AG09319 (cell line): ENCODE measurements around the gene LTBP4.

Source experiments
- DNase-seq: peaks from one replicate; pipeline ENCODE4 v3.0.0-alpha.2; 2010; ENCODE audit warnings: low read depth; ENCODE audit errors: extremely low read depth
- TF ChIP-seq, protein P1 (sequence below): IDR thresholded peaks from 2 replicates; pipeline ENCODE4 v1.5.1; 2011; ENCODE audit warnings: low read depth, mild to moderate bottlenecking, inconsistent platforms, low read length, moderate library complexity

Gene LTBP4

DNA sequence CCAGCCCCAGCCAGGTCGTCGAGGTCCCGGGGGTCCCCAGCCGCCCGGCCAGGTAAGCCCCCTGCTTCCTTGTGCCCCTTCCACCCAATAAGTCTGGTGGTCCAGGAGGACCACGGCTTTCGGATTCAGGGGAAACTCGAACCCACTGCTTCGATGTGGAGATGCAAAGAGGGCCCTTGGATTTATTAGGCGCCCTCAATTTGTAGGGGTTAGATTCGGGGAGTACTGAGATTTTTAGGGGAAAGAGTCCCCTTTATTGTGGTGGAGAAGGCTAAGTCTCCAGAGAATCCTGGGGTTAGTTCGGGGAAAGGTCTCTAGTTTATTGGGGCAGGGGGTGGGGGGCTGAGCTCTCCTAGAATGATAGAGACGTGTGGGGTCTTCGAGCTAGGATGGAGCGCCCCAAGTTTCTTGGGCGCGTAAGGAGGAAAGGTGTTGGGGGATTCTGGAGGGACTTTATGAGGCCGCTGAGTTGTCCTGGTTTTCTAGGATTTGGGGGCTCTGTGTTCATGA is 3.8 kb upstream of the LTBP4 start:
- no peak for DNase-seq
- TF ChIP-seq, protein P1, sequence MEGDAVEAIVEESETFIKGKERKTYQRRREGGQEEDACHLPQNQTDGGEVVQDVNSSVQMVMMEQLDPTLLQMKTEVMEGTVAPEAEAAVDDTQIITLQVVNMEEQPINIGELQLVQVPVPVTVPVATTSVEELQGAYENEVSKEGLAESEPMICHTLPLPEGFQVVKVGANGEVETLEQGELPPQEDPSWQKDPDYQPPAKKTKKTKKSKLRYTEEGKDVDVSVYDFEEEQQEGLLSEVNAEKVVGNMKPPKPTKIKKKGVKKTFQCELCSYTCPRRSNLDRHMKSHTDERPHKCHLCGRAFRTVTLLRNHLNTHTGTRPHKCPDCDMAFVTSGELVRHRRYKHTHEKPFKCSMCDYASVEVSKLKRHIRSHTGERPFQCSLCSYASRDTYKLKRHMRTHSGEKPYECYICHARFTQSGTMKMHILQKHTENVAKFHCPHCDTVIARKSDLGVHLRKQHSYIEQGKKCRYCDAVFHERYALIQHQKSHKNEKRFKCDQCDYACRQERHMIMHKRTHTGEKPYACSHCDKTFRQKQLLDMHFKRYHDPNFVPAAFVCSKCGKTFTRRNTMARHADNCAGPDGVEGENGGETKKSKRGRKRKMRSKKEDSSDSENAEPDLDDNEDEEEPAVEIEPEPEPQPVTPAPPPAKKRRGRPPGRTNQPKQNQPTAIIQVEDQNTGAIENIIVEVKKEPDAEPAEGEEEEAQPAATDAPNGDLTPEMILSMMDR, result no peak

DNA sequence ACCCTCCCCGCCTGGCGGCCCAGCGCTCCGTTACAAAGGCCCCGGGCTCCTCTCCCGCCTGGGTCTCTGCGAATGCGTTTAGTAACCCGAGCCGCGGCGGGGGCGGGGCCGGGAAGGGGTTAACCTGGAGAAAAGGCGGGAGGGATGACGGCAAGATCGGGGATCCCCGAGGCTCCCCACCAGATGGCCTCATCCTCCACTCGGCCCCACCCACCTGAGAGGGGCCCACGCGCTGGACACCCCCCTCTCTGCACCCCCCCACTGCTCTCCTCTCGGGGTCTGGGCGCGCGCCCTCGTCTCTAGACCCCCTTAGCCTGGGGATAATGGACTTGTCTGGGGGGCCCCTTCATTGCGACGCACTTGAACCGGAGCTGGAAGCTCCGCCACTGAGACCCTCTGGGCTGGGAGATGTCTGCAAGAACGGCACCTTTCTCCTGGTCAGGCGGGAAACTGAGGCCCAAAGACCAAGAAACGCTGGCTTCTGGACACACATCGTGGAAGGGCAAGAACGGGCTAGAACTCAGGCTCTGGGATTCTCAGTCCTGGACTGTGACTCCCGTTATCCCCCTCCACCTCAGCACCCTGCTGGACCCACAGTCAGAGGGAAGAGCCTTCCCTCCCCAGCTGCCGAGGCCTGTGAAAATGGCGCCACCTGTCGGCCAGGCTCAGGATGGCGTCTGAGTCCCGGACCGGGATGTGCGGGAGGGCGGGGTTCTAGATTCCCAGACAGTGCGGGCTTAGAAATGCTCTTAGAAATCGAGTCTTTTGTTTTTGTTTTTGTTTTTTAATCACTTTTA is 2.9 kb upstream of the LTBP4 start:
- no peak for DNase-seq
- TF ChIP-seq, protein P1, result peak; percentile 98

DNA sequence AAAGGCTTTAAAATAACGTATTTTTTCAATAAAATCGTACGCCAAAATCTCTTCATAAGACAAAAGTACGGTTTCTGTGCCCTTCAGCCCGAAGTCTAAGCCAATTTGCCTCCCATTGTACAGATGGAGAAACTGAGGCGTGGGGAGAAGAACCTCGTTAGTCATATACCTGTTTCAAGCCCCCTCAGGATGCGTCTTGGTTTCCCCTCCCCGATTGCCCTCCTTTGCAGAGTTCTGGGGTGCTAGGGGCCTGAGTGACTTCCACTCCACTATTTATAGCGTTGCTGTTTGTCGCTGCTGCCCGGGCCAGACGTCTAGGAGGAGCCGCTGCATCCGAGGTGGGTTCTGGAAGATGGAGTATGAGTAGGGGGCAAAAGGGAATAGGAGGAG is 2.3 kb upstream of the LTBP4 start:
- TF ChIP-seq, protein P1, result no peak
- no peak for DNase-seq

DNA sequence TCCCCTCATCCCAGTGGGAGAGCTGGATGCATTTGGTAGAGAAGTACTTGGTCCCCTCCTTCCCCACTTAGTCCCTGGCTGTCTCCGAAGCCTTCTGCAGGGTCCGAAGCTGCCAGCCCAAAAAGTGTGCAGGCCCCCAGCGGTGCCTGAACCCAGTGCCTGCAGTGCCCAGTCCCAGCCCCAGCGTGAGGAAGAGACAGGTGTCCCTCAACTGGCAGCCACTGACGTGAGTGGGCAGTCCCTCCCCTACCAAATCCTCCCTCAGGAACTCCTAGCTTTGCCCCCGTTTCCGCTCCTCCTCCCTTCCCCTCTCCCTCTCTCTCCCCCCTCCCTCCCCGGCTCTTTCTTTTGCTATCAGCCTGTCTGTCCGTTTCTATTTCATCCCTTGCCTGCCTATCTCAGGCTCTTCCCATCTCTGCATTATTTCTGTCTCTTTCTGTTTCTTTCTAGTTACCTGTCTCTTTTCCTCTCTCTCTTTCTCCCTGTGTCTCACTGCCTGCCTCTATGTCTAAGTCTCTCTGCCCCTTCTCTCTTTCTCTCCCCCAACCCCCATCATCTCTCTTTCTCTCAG is 1.8 kb upstream of the LTBP4 start:
- no peak for DNase-seq
- TF ChIP-seq, protein P1, result no peak

DNA sequence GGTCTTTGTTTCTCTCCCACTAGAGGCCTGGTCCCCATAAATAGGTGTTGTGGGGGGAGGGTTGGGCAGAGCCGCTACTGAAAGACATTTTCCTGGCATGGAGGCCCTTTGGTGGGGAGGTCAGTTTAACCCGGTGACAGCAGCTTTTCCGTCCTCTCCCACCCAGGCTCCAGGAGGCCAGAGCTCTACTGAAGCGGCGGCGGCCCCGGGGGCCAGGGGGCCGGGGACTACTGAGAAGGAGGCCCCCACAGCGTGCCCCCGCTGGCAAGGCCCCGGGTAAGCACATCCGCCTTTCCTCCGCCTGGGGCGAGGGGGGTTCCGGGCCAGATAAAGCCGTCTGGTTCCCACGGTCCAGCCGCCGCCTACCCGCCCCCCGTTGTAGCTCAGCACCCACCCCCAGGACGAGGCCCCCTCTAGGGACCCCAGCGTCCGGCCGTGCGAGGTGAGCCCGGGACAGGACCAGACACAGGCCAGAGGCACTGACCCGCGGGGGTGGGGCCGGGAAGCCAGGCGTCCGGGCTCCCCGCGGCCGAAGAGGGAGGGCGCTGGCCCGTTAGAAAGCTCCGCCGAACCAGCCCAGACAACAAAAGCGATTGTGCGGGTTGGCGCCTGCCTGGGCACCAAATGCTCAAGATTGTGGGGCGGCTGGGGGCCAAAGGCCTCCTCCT is 1.1 kb upstream of the LTBP4 start:
- TF ChIP-seq, protein P1, result no peak
- no peak for DNase-seq

DNA sequence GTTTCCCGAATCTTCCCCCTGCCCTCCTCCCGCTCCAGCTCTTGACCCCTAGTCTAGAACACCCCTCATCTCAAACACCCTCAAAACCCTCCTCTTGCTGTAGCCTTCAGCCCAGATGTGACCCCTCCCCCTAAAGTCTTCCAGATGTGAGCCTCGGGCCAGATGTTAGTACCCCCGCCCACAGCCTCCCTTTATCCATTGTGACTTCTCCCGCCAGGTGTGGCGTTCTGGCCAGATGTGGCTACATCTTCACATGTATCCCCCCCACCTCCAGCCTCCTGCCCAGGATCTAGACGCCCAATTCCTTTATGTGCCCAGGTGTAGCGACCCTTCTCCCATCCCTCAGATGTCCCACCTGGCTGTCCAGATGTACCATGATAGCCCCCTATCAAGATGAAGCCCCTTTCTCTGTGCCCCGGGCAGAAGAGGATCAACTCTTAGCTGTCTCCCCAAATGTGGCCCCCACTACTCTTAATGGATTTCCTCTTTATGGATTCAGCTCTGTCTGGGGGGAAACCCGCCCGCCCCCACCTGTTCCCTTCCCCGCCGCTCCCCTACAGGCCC is 517 bp upstream of the LTBP4 start:
- TF ChIP-seq, protein P1, result no peak
- DNase-seq, result no peak

DNA sequence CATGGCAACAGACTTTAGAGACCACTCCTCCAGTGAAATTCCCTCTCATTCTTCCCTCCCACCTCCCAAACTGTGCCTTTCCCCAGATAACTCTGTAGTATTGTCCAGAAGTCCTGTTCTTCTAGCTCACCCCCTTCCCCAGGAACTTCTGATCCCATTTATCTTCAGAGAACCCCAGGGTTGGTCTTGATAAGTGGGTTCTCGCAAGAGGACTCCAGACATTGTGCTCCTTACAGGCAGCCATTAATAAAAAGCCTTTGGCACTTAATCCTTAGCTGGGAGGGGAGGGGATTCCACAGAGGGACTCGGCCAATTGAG is 1.9 kb downstream of the LTBP4 start:
- TF ChIP-seq, protein P1, result no peak
- no peak for DNase-seq
